GM12878 (cell line): Measurements from ENCODE around the gene SLC38A8. TPM values are rescaled to one million over a fixed set of nuclear protein-coding genes. Genes with fewer than 3 reads are reported as not detected.

Experiments used
- BACH1 ChIP-seq: fragments of 450-650 bp; IDR thresholded peaks from 2 replicates; pipeline ENCODE4 v1.6.1; 2017; ENCODE audit warnings: mild to moderate bottlenecking, borderline replicate concordance
- E4F1 ChIP-seq: fragments of 450-650 bp; IDR thresholded peaks from 2 replicates; pipeline ENCODE4 v1.6.1; 2018; ENCODE audit warnings: borderline replicate concordance, mild to moderate bottlenecking; ENCODE audit not compliant: partially characterized antibody
- KLF5 ChIP-seq: fragments of 450-650 bp; IDR thresholded peaks from 2 replicates; pipeline ENCODE4 v1.6.1; 2014; ENCODE audit warnings: mild to moderate bottlenecking; ENCODE audit not compliant: partially characterized antibody
- RB1 ChIP-seq: fragments of 450-650 bp; formaldehyde crosslinking; IDR thresholded peaks from 2 replicates; pipeline ENCODE4 v1.6.1; 2017; ENCODE audit warnings: mild to moderate bottlenecking, borderline replicate concordance
- TBL1XR1 ChIP-seq: IDR thresholded peaks from 2 replicates; pipeline ENCODE4 v1.6.1; 2012; ENCODE audit warnings: low read depth, low read length, improper control_type of control experiment
- USF1 ChIP-seq: IDR thresholded peaks from 2 replicates; pipeline ENCODE4 v1.6.1; 2011; ENCODE audit warnings: borderline replicate concordance, low read depth, mild to moderate bottlenecking, moderate library complexity, mixed read lengths, low read length; ENCODE audit not compliant: insufficient read depth; ENCODE audit errors: extremely low read length
- polyA plus RNA-seq, 11 experiments: library from polyadenylated mRNA; depleted of rRNA in 4 of 11; unstranded in 6 of 11; stranded (reverse) in 5 of 11; fragments of >200 nt; fragmentation: Nextera tagmentation in 4 of 11; fragmentation: Illumina TruSeq in 1 of 11; extraction: Ambion mirVana in 4 of 11; extraction: Trizol in 1 of 11; gene quantifications; 1 replicate in 1 of 11; 2 replicates in 10 of 11; pipeline versions ENCODE4 v1.2.1 to v1.2.3, GENCODE V29; 2011 to 2016; ENCODE audit warnings: inconsistent platforms in 2 of 11, missing spikeins in 2 of 11, low read depth in 1 of 11
- total RNA-seq, 4 experiments: library from RNA; depleted of rRNA in 3 of 4; stranded (reverse); fragments of >200 nt in 3 of 4; fragmentation: Illumina TruSeq in 1 of 4; extraction: Trizol in 1 of 4; gene quantifications; 2 replicates each; pipeline versions ENCODE4 v1.2.1 to v1.2.3, GENCODE V29; 2013 to 2021

SLC38A8 gene
- total and polyA plus RNA-seq, 10 of the 15 experiments (the other 5 are each of a cell fraction or from before 2014, with no cell fraction given): not detected

- TF ChIP-seq BACH1: no peak
- no peak for TF ChIP-seq TBL1XR1
- TF ChIP-seq USF1: no peak
- TF ChIP-seq RB1: no peak
- no peak for TF ChIP-seq E4F1
- TF ChIP-seq KLF5: no peak
Measured at GRCh38 chr16:84033251-84034195, 9.1 kb downstream of the SLC38A8 start (continued).
